Stomach (tissue), 4 donors: Measurements from ENCODE around the gene IER5.

Source experiments
- CTCF ChIP-seq, 7 experiments: fragments of 450-650 bp in 4 of 7; fragments of 200-600 bp in 3 of 7; sonication (generic) in 3 of 7; IDR thresholded peaks; one replicate each; pipeline ENCODE4 v1.5.1; 2016 to 2019; ENCODE audit warnings: antibody characterized with exemption in 7 of 7, control low read depth in 2 of 7, mild to moderate bottlenecking in 1 of 7
- EP300 ChIP-seq: sonication (generic); formaldehyde crosslinking; IDR thresholded peaks from one replicate; pipeline ENCODE4 v1.6.1; 2017; ENCODE audit warnings: antibody characterized with exemption
- POLR2A ChIP-seq, 4 donors: fragments of 450-650 bp; IDR thresholded peaks; one replicate each; pipeline ENCODE4 v1.6.1; 2016; ENCODE audit warnings: antibody characterized with exemption in 4 of 4, control low read depth in 2 of 4, mild to moderate bottlenecking in 1 of 4, moderate library complexity in 1 of 4
- POLR2AphosphoS5 ChIP-seq, 3 donors: sonication (generic); formaldehyde crosslinking; IDR thresholded peaks; one replicate each; pipeline ENCODE4 v1.6.1; 2016; ENCODE audit warnings: antibody characterized with exemption in 3 of 3

- no peak for TF ChIP-seq CTCF (IDR thresholded peaks at IDR 0.05)
- TF ChIP-seq POLR2A (IDR thresholded peaks at IDR 0.05), result no peak
- no peak for TF ChIP-seq POLR2AphosphoS5 (IDR thresholded peaks at IDR 0.05)
- no peak for TF ChIP-seq EP300
Observed at GRCh38 chr1:181060066-181060465, 28.4 kb upstream of the IER5 start.
